Esophagus squamous epithelium (tissue), 5 donors: ENCODE measurements around the gene RBM5. TPM values are rescaled to one million over a fixed set of nuclear protein-coding genes. Genes with fewer than 3 reads are reported as not detected.

Experiments
- DNase-seq: peaks from one replicate; lab custom pipeline; 2025; lab: John Stamatoyannopoulos, UW
- H3K27ac ChIP-seq, 4 donors: fragments of 200-600 bp; sonication (generic); one replicate each; pipeline ENCODE4 v1.5.1; 2016 to 2019; ENCODE audit warnings: mild to moderate bottlenecking in 1 of 4
- H3K27me3 ChIP-seq, 4 donors: fragments of 200-600 bp; sonication (generic); 1 replicate in 3 of 4; 2 replicates in 1 of 4; pipeline versions ENCODE4 v1.5.1 to v1.6.0; 2017 to 2021; ENCODE audit warnings: antibody characterized with exemption in 1 of 4
- H3K36me3 ChIP-seq, 3 donors: fragments of 200-600 bp; sonication (generic); one replicate each; pipeline ENCODE4 v1.5.1; 2016 to 2019
- H3K4me1 ChIP-seq, 3 donors: fragments of 200-600 bp; sonication (generic); one replicate each; pipeline ENCODE4 v1.5.1; 2017 to 2019
- H3K4me3 ChIP-seq, 4 donors: fragments of 200-600 bp; sonication (generic); 1 replicate in 3 of 4; 2 replicates in 1 of 4; pipeline ENCODE4 v1.5.1; 2016 to 2019; ENCODE audit warnings: mild to moderate bottlenecking in 2 of 4, moderate library complexity in 1 of 4
- H3K9me3 ChIP-seq, 3 donors: fragments of 200-600 bp; sonication (generic); one replicate each; pipeline ENCODE4 v1.5.1; 2016 to 2019
- POLR2A ChIP-seq, 4 donors: fragments of 450-650 bp; IDR thresholded peaks; one replicate each; pipeline ENCODE4 v1.6.1; 2017; ENCODE audit warnings: antibody characterized with exemption in 4 of 4, mild to moderate bottlenecking in 4 of 4, moderate library complexity in 3 of 4
- WGBS, 2 donors: methylation state at CpG; one replicate each; pipeline ENCODE4 v1.1.5; 2018; 5-methylcytosine and 5-hydroxymethylcytosine counted together
- intact Hi-C: fragments of 100-400 bp; cut with DNase I; formaldehyde crosslinking; loops from one replicate; pipeline ENCODE4 v1.15.0; 2022
- total RNA-seq, 4 donors: library from RNA; depleted of rRNA; stranded (reverse); fragments of >200 nt; gene quantifications; one replicate each; pipeline ENCODE4 v1.1.0, GENCODE V29; 2016
- TF ChIP-seq, protein P1 (sequence below), 6 experiments: fragments of 450-650 bp in 4 of 6; fragments of 200-600 bp in 2 of 6; sonication (generic) in 2 of 6; IDR thresholded peaks; one replicate each; pipeline ENCODE4 v1.5.1; 2016 to 2019; ENCODE audit warnings: antibody characterized with exemption in 6 of 6, mild to moderate bottlenecking in 4 of 6, moderate library complexity in 4 of 6
- donor health status: DM: yes; HTN: yes; CAD: no.

RBM5 gene
- total RNA-seq, 4 donors from 2014 or later: 60.1 to 197 (median 107) TPM

DNA sequence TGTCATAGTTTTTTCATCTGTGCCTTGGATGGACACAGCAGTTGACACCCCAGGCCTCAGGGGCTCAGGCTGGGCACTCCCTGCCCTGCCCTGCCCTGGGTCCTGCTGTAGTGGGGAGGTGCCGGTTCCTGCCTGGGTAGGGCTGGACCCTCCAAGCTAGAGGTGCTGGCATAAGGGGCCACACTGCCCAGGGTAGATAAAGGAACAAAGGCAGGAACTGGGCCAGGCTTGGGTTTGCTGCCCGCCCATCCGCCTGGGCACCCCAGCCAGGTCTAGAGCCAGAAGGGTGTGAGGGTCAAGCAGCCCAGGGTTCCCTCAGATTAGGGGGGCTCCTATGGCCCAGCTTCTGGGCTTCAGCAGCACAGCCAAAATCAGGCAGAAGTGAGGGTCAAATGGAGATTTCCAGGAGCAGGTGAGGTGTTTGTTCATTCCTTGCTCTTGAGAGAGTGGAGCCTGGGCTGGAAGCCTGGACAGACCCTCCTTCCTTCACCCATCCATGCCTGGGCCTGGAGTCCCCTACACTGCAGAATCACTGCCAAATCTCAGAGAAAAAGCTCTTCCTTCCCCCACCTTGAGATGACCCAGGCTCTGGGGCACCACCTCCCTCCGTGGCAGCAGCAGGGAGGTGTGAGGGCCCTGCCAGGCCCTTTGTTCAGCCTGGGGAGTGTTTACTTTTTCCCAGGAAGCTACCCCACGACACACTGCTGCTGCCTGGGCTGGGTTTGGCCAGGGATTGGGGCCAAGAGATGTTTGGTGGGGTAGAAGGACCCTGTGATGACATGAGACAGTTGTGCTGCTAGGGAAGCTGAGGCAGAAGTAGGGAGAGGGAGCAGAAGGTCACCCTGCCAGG, 73.5 kb downstream of the RBM5 start:
- no peak overlapping the region for H3K4me3 ChIP-seq
- H3K9me3 ChIP-seq: no peaks in the 10 kb centered on the region
- peak overlapping the region; percentile 89 to 97 (median 94) for H3K27ac ChIP-seq
- peaks cover 0 to 2% (median 0%) of the 10 kb centered on the region in 4 donors for H3K27me3 ChIP-seq
- intact Hi-C loops: no loop called here
- 0 to 33% methylated on average over 1 of the region's 5 CpGs for WGBS, 2 donors
- TF ChIP-seq POLR2A (IDR thresholded peaks at IDR 0.05): no peak
- TF ChIP-seq, protein P1, sequence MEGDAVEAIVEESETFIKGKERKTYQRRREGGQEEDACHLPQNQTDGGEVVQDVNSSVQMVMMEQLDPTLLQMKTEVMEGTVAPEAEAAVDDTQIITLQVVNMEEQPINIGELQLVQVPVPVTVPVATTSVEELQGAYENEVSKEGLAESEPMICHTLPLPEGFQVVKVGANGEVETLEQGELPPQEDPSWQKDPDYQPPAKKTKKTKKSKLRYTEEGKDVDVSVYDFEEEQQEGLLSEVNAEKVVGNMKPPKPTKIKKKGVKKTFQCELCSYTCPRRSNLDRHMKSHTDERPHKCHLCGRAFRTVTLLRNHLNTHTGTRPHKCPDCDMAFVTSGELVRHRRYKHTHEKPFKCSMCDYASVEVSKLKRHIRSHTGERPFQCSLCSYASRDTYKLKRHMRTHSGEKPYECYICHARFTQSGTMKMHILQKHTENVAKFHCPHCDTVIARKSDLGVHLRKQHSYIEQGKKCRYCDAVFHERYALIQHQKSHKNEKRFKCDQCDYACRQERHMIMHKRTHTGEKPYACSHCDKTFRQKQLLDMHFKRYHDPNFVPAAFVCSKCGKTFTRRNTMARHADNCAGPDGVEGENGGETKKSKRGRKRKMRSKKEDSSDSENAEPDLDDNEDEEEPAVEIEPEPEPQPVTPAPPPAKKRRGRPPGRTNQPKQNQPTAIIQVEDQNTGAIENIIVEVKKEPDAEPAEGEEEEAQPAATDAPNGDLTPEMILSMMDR (IDR thresholded peaks at IDR 0.05): no peak
- peaks cover 93 to 100% (median 99%) of the 10 kb centered on the region in 3 donors for H3K4me1 ChIP-seq
- DNase-seq: no peak
- H3K36me3 ChIP-seq: peaks cover 0 to 38% (median 0%) of the 10 kb centered on the region in 3 donors

DNA sequence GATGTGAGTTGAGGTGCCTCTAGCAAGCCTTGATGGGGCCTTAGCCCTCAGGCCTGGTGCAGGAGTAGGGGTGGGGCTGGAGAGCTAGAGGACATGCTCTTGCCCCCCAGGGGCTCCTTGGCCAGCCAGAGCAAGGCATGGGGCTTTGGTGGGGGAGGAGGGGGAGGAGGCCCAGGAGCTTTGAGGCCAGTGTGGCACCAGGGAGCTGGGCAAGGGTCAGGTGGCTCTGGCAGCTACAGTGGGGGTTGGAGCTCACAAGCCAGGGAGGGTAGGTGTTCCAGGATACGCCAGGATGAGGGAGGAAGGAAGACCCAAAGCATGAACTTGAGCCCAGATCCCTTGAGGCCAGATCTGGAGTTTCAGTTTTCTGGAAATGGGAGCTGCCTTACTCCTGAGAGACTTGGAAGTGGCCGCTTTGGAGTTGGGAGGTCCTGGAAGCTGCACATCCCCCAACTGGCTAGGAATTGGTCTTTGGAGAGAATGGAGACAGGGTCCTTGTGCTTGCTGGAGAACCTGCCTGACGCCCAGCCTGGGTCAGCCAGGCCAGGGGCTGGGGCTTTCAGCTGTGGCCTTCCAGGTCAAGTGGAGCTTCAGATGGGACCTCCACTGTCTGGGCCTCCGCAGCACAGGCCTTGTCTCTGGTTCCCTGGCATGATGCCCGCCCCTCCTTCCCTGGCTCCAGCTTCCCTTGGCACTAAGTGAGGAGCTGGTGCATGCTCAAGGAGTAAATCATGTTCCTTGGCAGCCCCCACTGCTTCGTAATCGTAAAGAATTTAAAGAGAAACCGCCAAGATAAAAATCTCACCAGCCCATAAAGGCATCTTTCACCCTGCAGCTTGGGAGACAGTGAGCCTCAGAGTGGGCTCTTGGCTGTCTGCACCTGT, 75.1 kb downstream of the RBM5 start:
- WGBS, 2 donors: 12 to 38% methylated on average over 4 to 6 of the region's 8 CpGs
- peaks cover 0 to 42% (median 0%) of the 10 kb centered on the region in 3 donors for H3K36me3 ChIP-seq
- H3K27ac ChIP-seq: peak overlapping the region; percentile 89 to 97 (median 94)
- peak overlapping the region in 2 of 4 donors; percentile 24 to 38 for H3K4me3 ChIP-seq
- H3K4me1 ChIP-seq: peaks cover 96 to 100% (median 100%) of the 10 kb centered on the region in 3 donors
- intact Hi-C loops: no loop called here
- no peaks in the 10 kb centered on the region for H3K27me3 ChIP-seq
- DNase-seq: no peak
- TF ChIP-seq POLR2A (IDR thresholded peaks at IDR 0.05): peak in 1 of 4 donors; percentile 21
- TF ChIP-seq, protein P1 (IDR thresholded peaks at IDR 0.05): no peak
- no peaks in the 10 kb centered on the region for H3K9me3 ChIP-seq

DNA sequence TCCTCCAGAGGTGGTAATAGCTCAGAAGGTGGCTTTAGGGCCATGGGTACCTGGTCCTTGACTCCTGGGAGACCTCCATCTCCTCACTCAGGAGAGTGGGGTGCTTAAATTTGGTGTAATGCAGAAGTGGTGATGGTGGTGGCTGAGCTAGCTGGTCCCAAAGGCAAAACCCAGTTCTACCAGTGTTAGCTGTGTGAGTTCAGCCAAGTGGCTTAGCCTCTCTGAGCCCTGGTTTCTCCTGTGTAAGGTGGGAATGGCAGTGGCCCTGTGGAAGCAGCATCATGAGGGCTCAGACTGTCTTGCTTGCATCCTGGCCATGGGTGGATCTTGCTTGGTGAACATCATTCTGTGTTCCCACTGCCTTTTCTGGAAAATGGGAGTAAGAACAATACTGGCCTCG, 75.8 kb downstream of the RBM5 start:
- H3K27ac ChIP-seq: peak overlapping the region; percentile 89 to 97 (median 94)
- DNase-seq: no peak
- TF ChIP-seq, protein P1 (IDR thresholded peaks at IDR 0.05): no peak
- TF ChIP-seq POLR2A (IDR thresholded peaks at IDR 0.05): no peak
- H3K27me3 ChIP-seq: no peaks in the 10 kb centered on the region
- WGBS, 2 donors: 25 to 43% methylated on average over 1 of the region's 1 CpG
- no peaks in the 10 kb centered on the region for H3K9me3 ChIP-seq
- H3K4me3 ChIP-seq: peak overlapping the region in 2 of 4 donors; percentile 24 to 38
- peaks cover 94 to 100% (median 100%) of the 10 kb centered on the region in 3 donors for H3K4me1 ChIP-seq
- H3K36me3 ChIP-seq: peaks cover 0 to 44% (median 0%) of the 10 kb centered on the region in 3 donors
- intact Hi-C loops: no loop called here

DNA sequence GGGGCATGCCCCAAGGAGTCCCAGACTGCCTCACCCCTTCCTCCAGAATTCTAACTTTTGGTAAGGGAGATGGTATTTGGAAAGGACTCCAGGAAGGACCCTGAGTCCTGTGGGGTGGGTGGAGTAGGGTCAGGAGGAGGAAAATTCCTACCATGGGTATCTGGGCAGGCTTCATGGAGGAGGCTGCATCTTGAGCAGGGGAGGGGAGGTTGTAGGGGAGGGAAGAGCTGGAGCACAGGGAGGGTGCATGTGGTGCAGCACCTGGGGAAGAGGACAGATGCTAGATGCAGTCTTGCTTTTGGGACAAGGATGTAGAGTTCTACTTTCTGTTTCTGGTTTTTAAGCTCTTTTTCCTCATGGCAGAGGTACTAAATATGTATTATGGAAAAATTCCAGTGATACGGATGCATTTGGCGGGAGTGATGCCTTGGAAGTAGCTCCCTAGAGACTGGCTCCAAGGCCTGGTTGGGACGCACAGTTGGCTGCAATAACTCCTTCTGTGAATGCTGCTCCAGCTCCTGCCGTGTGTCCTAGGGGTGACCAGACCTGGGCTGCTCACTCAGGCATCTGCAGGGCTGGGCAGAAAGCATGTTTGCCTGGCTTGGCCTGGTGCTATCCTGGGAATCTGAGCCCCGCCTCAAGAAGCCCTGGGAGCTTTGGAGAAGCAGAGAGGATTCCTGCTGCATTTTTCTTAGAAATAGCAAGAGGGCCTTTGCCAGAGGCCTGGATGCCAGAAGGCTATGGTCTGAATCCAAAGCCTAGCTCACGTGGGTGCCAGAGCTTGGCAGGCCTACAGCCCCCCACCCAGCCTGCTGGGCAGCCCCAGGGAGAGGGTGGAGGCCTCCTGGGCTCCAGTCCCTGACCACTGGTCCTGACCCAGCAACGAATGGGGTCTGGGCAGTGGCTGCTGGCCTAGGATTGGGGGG, 76.5 kb downstream of the RBM5 start:
- DNase-seq: no peak
- Histone ChIP-seq H3K4me3 (peak overlapping the region in 3 of 4 donors; percentile 2 to 37 (median 16)), H3K27ac (peak overlapping the region; percentile 89 to 97 (median 94)), H3K36me3 (peaks cover 0 to 44% (median 0%) of the 10 kb centered on the region in 3 donors), H3K9me3 (no peaks in the 10 kb centered on the region), H3K27me3 (no peaks in the 10 kb centered on the region), H3K4me1 (peaks cover 86 to 100% (median 98%) of the 10 kb centered on the region in 3 donors)
- no peak for TF ChIP-seq POLR2A (IDR thresholded peaks at IDR 0.05)
- TF ChIP-seq, protein P1 (IDR thresholded peaks at IDR 0.05): no peak
- WGBS, 2 donors: 0 to 37% methylated on average over 2 to 3 of the region's 7 CpGs
- intact Hi-C loops: no loop called here
